ENCODE data around the gene PROM1.

The PROM1 gene

DNA sequence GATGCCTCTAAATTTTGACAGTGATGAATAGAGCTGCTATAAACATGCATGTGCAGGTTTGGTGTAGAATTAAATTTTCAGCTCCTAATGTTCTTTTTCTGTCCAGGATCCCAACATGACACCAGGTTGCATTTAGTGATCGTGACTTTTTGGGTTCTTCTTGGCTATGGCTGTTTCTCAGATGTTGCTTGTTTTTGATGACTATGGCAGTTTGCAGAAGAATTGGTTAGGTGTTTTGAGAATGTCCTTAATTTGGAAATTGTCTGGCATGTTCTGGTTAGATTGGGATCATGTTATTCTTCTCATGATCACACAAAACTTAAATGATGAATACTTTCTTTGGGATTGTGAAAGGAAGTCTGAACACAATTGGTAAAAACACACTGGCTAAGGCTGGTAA, 141.5 kb downstream of the PROM1 start:
- no peak for DNase-seq (ENCODE audit: low spot score)

DNA sequence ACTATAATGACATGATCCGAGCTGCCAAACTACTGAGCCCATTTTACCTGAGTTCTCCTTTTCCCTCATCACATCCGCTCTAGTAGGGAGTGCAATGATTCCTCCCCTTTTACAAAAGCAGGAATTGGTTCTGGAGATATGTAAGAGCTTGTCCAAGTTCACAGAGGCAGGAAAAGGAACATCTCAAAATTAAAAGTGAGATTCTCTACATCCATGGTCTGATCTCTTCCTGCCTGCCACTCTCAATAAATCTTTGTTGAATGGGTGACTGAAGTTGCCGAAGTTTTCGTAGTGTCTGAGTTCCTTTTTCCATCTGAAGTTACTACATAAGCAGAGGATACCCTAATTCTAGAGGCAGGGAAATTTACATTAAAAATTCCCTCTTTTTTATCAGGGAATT, 145.2 kb downstream of the PROM1 start, which contains the start of gene FGFBP1:
TSS of gene FGFBP1 (minus strand) at position 101 of the 400 bp plus-strand sequence. CDS start 2,108 bp downstream, outside the sequence.
- DNase-seq (ENCODE audit: low spot score) = no peak

DNA sequence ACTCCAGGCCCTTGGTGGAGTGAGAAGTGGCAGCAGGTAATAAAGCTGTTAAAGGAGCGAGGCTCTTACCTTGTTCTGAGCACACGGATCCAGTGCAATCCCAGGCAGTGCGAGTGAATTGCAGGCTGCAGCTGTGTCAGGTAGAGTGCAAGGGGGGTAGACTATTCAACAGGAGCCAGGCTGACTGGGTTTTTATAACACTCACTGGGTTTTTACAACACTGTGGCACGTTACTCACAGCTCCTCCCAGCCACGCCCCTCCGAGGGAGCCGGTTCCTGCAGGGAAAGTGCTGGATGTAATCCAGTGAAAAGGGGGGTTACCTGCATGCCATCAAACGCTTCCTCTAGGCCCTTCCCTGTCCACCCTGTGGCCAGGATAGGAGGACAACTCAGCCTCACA, 145.6 kb downstream of the PROM1 start:
- no peak for DNase-seq (ENCODE audit: low spot score)

DNA sequence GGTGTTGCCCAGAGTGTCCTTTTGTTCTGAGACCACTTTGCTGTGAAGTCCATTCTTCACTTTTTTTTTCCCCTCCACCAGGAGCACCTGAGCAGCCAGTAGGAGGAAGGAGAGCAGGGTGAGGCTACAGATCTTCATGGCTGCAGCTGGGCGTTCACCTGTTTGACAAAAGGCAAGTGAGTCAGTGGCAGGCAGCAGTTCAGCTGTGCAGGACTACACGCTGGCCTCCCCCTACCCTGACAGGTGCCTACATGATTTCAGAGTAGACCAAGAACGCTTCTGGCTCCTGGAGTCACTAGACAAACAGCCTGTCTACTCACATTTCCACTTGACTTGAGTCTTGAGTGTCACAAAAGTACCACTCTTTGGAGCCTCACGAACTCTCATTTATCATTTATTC, 147.3 kb downstream of the PROM1 start:
- no peak for DNase-seq (ENCODE audit: low spot score)

DNA sequence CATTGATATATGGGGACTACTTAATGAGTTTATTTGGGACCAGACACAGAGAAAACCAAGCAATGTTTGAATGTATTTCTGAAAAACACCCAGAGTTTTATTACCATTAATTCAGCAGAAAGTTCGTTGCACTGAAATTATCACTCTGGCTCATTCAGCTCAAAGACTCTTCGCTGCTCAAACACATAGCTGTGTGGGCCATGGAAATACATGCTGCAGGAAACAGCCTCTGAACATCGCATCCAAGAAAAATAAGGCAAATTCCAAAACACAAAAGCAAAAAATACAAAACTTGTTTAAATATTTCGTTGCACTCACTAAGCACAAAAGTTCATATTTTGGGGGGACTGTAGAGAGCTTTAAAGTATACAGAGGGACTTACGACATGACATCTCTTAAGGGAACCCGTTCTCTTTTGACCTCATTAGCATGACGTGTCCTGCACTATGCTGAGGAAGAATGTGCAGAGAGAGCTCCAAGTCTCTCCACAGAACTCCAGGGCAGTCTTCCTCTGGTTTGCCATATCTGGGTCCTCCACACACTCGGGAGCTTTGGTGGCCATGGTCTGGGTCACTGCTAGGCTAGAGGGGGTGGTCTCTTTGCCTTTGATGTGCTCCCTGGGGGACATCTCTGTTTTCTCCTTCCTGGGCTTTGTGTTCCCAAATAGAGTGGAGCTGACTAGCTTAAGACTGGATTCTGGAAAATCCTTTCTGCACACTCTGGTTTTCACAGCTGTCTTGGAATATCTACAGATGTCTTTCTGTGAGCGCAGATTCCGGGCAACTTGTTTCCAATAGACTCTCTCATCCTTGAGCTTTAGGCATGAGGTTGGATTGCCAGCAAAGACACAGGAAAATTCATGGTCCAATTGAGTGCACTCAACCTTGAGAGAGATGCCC, 148.1 kb downstream of the PROM1 start:
- DNase-seq (ENCODE audit: low spot score) = no peak

DNA sequence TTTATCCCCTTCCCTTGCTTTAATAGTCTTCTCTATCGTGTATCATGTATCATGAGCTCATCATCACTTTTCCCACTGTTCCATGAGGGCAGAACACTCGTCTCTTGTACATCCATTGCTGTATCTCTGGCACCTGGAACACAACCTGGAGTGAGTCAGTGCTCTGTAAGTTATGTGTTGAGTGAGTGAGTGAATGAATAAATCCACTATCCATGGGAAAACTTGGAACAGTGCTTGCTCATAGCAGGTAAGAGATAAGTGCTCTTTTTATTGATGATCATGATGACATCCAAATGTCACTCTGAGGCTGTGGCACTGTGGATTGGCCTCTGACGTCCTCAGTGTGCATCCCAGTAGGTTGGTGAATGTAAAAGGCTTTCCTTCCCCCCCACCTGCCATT, 149.6 kb downstream of the PROM1 start:
- no peak for DNase-seq (ENCODE audit: low spot score)

DNA sequence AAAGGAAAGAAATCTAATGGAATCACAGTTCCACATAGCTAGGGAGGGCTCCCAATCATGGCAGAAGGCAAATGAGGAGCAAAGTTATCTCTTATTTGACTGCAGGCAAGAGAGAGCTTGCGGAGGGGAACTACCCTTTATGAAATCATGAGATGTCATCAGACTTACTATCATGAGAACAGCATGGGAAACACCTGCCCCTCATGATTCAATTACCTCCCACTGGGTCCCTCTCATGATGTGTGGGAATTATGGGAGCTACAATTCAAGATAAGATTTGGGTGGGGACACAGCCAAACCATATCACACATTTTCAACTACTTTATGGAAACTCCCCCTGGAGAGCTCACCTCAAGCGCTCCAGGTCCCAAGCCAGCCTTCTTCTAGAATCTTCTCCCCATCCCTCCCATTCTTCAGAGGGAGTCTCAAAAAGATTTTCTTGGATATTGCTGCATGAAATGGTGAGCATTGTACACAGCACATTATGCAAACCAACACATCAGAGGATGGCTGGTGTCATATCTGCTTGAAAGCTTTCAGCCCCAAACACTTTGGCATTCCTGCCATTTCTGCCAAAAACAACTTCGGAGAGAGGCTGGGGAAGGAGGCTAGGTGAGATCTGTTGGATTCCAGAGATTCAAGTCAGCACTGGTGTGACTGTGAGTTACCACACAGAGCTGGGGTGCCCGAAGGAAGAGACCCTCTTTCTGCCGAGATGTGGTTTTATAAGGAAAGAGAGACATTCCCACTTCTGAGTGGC, 152.2 kb downstream of the PROM1 start:
- no peak for DNase-seq (ENCODE audit: low spot score)

DNA sequence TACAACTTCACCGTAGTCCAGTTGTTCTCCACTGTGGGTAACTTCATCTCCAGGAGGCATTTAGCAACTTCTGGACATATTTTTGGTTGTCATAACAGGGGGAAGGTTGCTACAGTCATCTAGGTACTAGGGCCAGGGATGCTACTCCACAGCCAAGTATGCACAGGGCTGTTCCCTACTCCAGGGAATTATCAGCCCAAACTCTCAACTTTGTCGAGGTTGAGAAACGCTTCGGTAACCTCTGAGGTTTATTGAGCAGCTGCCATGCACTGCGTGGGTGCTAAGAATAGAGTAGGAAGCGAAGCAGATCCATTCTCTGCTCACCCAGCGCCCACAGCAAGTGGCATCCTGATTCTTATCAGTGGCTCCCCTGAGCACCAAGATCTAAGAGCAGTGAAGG, 153.5 kb downstream of the PROM1 start:
- DNase-seq (ENCODE audit: low spot score) = no peak

DNA sequence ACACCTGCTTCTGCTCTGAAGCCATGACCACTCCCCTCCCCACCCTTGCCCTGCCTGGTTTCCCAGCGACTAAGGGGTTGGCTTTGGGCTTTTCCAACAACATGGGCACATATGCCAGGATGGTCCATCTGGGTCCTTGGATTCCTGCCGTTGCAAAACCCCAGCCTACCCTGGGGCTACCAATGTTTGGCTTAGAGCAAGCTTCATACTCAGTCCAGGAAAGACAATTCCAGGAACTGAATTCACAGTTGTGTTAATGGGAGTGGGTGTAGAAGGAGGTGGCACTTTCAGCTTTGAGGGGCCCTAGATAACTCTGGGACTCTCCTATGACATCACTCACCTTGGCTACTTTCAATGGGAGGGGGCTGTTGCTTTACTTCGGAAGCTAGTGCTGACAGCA, 154.3 kb downstream of the PROM1 start:
- no peak for DNase-seq (ENCODE audit: low spot score)

DNA sequence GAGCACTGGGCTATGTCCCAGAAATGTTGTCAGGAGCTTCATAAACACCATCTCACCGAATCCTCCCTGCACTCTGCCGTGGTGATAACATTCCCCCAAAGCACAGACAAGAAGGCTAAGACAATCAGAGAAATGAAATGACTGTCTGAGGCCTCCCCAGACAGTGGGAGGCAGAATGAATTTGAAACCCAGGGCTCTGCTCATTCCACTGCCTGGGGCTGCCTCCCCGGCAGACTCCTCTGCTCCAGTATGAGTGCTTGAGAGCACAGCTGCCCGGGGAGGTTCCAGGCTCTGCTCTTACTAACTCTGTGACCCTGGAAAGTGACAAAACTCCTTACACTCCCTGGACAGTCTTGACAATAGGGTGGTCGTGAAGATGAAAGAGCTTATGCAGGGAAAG, 154.9 kb downstream of the PROM1 start:
- no peak for DNase-seq (ENCODE audit: low spot score)

DNA sequence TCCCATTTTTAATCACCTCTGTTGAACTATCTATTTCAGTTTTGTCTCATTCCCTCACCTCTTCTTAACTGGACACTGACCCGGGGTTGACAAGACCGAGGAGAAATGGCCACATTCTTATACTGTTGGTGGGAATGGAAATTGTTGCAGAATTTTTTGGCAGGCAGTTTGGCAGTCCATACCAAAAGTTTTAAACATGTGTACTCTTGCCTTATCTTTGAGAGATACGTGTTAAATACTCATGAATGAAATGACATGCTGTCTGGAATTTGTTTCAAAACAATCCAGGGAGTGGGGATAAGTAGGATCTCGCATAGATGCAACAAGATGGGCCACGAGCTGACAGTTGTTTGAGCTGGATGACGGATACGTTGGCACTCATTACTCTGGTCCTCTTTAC, 157.3 kb downstream of the PROM1 start:
- DNase-seq (ENCODE audit: low spot score) = no peak

DNA sequence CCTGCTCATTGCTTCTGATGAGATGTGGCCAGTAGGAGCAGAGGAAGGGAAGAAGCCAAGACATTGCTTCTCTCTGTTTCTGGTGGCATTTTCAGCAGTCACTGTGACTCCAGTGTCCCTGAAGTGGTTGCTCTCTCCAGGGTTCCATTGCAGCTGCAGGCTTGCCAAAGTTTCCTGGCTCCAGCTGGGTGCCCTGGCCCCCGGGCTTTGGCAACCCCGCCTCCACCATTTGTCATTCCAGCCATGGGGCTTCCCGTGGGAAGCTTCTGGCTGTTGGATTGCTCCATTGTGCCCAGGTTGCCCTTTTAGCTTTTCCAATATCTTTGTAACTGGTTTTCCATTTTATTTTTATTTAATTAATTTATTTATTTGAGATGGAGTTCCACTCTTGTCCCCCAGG, 158.0 kb downstream of the PROM1 start:
- DNase-seq (ENCODE audit: low spot score) = no peak

DNA sequence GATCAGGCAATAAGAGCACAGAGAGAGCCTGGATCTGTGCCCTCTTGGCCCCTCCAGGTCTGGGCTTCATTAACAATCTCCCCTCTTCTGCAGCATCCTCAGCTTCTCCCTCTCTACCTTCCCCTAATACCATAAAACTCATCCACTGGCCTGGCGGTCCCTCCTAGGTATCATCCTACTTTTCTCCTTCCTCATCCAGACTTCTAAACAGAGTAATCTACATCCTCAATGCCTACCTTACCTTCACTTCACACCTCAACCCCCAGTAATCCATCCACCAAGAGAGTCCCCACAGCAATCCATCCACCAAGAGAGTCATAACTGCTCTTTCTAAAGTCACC, 162.3 kb downstream of the PROM1 start:
- DNase-seq (ENCODE audit: low spot score) = no peak

DNA sequence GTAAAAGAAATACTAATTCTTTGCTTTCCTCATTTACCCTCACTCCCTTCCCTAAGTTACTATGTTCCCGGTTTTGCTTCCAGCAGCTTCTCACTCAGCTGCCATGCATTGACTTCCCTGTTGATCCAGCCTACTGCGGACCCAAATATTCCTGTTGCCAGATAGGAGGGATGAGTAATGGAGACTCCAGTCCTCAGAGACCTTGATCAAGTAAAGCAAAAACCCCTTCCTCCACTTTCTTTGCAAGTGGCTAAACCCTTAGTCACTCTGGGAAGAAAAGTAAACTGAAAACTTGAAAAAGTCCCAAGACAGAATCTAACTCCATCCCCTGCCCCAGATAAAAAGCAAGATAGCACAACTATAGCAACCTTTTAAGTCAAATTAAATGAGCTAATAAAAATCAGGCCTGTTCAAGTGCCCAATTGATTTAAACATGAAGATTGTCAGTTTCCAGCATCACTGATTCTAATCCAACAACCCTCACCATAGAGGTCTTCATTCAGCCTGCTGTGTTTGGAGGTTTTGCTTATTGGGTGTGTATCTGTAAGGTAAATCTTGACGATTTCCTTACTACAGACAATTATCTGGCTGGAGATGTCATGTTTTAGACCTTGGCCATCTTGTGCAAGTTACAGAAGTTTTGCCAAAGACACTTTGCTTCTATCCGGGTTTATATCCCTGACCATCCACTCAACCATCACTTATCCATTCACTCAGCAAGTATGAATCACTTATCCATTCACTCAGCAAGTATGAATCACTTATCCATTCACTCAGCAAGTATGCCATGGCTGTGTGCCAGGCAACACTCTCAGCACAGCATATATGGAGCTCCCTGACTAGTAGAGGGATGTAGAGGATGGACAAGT, 162.9 kb downstream of the PROM1 start:
- DNase-seq (ENCODE audit: low spot score) = peak; percentile 42

DNA sequence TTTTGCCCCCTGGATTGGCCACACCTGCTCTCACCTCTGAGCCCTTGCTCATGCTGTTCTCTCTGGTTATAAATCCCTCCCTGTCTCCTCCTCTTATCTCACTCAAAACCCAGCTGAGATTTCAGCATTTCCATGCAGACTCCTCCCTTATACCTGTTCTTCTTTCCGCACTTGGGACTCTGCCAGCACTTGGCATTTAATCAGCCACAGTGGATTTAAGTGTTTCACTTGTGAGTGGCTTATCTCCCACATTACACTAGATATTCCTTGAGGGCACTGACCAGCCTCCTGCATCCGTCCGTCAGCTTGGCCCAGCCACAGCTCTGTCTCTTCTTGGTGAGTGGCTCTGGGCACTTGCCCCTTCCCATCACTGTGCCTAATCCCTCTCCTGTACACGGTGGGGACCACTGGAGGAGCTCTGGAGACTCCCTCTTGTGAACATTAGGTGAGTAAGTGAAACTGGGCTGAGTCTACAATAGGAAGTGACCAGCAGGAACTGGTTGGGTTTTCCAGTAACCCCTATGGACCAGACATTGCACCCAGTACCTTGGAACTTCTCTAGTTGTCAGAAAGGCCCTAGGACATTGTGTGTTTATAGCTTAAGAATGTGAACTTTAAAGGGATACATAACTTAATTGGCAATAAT, 165.2 kb downstream of the PROM1 start:
- no peak for DNase-seq (ENCODE audit: low spot score)
